Thoracic aorta (tissue), 2 donors: ENCODE results near the gene ARHGAP32. TPM values are rescaled to one million over a fixed set of nuclear protein-coding genes. Genes with fewer than 3 reads are reported as not detected.
"Not testable (repeated sequence)": the region's sequence is repeated elsewhere in the genome, so short reads cannot be mapped to it uniquely, and the experiment has no call there.

Experiments used
- ATAC-seq: fragments of 150-250 bp; one replicate; pipeline ENCODE4 v1.8.0; 2017; ENCODE audit warnings: low read depth; ENCODE audit not compliant: insufficient number of reproducible peaks, low FRiP score
- DNase-seq: peaks from one replicate; pipeline ENCODE4 v3.0.0-alpha.2; 2020; ENCODE audit warnings: low spot score
- H3K27ac ChIP-seq, 2 donors: fragments of 200-600 bp; sonication (generic); 1 replicate in 1 of 2; 2 replicates in 1 of 2; pipeline ENCODE4 v1.5.1; 2016; ENCODE audit warnings: mild to moderate bottlenecking in 2 of 2, moderate library complexity in 2 of 2
- H3K27me3 ChIP-seq: fragments of 200-600 bp; sonication (generic); replicated peaks from 2 replicates; pipeline ENCODE4 v1.6.0; 2016; ENCODE audit warnings: mild to moderate bottlenecking; ENCODE audit not compliant: insufficient read depth
- H3K36me3 ChIP-seq: fragments of 200-600 bp; sonication (generic); one replicate; pipeline ENCODE4 v1.5.1; 2016
- H3K4me1 ChIP-seq, 2 donors: fragments of 200-600 bp; sonication (generic); 1 replicate in 1 of 2; 2 replicates in 1 of 2; pipeline versions ENCODE4 v1.5.1 to v1.6.0; 2016; ENCODE audit warnings: low read depth in 2 of 2, mild to moderate bottlenecking in 1 of 2; ENCODE audit not compliant: control insufficient read depth in 1 of 2
- H3K4me3 ChIP-seq: fragments of 200-600 bp; sonication (generic); 2 replicates; pipeline ENCODE4 v1.5.1; 2016; ENCODE audit warnings: mild to moderate bottlenecking
- H3K9me3 ChIP-seq: fragments of 200-600 bp; sonication (generic); 2 replicates; pipeline ENCODE4 v1.5.1; 2016
- CTCF ChIP-seq: fragments of 200-600 bp; sonication (generic); IDR thresholded peaks from one replicate; pipeline ENCODE4 v1.5.1; 2019; ENCODE audit warnings: antibody characterized with exemption
- total RNA-seq, 2 donors: library from RNA; depleted of rRNA; stranded (reverse); fragments of >200 nt; gene quantifications; one replicate each; pipeline versions ENCODE4 v1.1.0 to v1.2.3, GENCODE V29; 2016

The ARHGAP32 gene
- total RNA-seq, 2 donors from 2014 or later, result 7.9 to 13.8 TPM

GRCh38 chr11:128925250-128925600 lies 266.9 kb downstream of the ARHGAP32 start:
- no peaks in the 10 kb centered on the region for H3K4me1 ChIP-seq
- ATAC-seq, result no peak

GRCh38 chr11:128924510-128925249 lies 267.4 kb downstream of the ARHGAP32 start:
- Histone ChIP-seq H3K36me3 (no peaks in the 10 kb centered on the region), H3K4me3 (no peak overlapping the region), H3K27ac (no peak overlapping the region), H3K9me3 (no peaks in the 10 kb centered on the region), H3K27me3 (no peaks in the 10 kb centered on the region), H3K4me1 (no peaks in the 10 kb centered on the region)
- no peak for TF ChIP-seq CTCF
- DNase-seq (no peak), ATAC-seq (no peak)

More at GRCh38 chr11:128925250-128925600, 266.9 kb downstream of the ARHGAP32 start:
- Histone ChIP-seq H3K4me3 (no peak overlapping the region), H3K9me3 (no peaks in the 10 kb centered on the region), H3K27me3 (no peaks in the 10 kb centered on the region), H3K36me3 (no peaks in the 10 kb centered on the region), H3K27ac (no peak overlapping the region)
- DNase-seq, result no peak
- no peak for TF ChIP-seq CTCF

GRCh38 chr11:128924104-128924503 lies 268.0 kb downstream of the ARHGAP32 start:
- Histone ChIP-seq H3K27me3 (no peaks in the 10 kb centered on the region), H3K9me3 (no peaks in the 10 kb centered on the region), H3K36me3 (no peaks in the 10 kb centered on the region), H3K4me3 (no peak overlapping the region), H3K4me1 (no peaks in the 10 kb centered on the region), H3K27ac (no peak overlapping the region)
- no peak for ATAC-seq
- DNase-seq, result no peak
- no peak for TF ChIP-seq CTCF

- Histone ChIP-seq H3K27me3 (no peaks in the 10 kb centered on the region), H3K4me3 (no peak overlapping the region), H3K9me3 (no peaks in the 10 kb centered on the region), H3K27ac (no peak overlapping the region), H3K4me1 (no peaks in the 10 kb centered on the region), H3K36me3 (no peaks in the 10 kb centered on the region)
- no peak for TF ChIP-seq CTCF
- DNase-seq (no peak), ATAC-seq (no peak)
Measured at GRCh38 chr11:128921793-128922192, 270.3 kb downstream of the ARHGAP32 start.

GRCh38 chr11:128920666-128921065 lies 271.5 kb downstream of the ARHGAP32 start:
- no peaks in the 10 kb centered on the region for H3K9me3 ChIP-seq
- no peak overlapping the region for H3K27ac ChIP-seq
- no peak for TF ChIP-seq CTCF
- H3K36me3 ChIP-seq, result no peaks in the 10 kb centered on the region
- H3K4me3 ChIP-seq, result no peak overlapping the region
- ATAC-seq (no peak), DNase-seq (no peak)
- H3K4me1 ChIP-seq, result no peaks in the 10 kb centered on the region
- no peaks in the 10 kb centered on the region for H3K27me3 ChIP-seq

- H3K27ac ChIP-seq, ATAC-seq, H3K9me3 ChIP-seq, H3K36me3 ChIP-seq, H3K4me1 ChIP-seq, DNase-seq, H3K4me3 ChIP-seq, H3K27me3 ChIP-seq: not testable (repeated sequence)
Measured at GRCh38 chr11:128919635-128920034, 272.5 kb downstream of the ARHGAP32 start.
